Right lobe of liver (tissue), 4 donors: ENCODE measurements around the gene LCMT2.

ENCODE experiments used
- POLR2A ChIP-seq: fragments of 450-650 bp; IDR thresholded peaks from one replicate; pipeline ENCODE4 v1.6.1; 2017; ENCODE audit warnings: antibody characterized with exemption, mild to moderate bottlenecking
- TF ChIP-seq, protein P1 (sequence below), 4 donors: fragments of 200-600 bp in 3 of 4; fragments of 450-650 bp in 1 of 4; IDR thresholded peaks; one replicate each; pipeline versions ENCODE4 v1.5.1 to v1.8.0; 2016 to 2022; ENCODE audit warnings: antibody characterized with exemption in 4 of 4, mild to moderate bottlenecking in 2 of 4
- donor health status: DM: no; HTN: no; CAD: no.
- donor health status: DM: no; HTN: no; CAD: no.
- donor health status: DM: no; HTN: yes; CAD: no.

GRCh38 chr15:43277231-43277823 lies 53.0 kb downstream of the LCMT2 start:
- TF ChIP-seq, protein P1, sequence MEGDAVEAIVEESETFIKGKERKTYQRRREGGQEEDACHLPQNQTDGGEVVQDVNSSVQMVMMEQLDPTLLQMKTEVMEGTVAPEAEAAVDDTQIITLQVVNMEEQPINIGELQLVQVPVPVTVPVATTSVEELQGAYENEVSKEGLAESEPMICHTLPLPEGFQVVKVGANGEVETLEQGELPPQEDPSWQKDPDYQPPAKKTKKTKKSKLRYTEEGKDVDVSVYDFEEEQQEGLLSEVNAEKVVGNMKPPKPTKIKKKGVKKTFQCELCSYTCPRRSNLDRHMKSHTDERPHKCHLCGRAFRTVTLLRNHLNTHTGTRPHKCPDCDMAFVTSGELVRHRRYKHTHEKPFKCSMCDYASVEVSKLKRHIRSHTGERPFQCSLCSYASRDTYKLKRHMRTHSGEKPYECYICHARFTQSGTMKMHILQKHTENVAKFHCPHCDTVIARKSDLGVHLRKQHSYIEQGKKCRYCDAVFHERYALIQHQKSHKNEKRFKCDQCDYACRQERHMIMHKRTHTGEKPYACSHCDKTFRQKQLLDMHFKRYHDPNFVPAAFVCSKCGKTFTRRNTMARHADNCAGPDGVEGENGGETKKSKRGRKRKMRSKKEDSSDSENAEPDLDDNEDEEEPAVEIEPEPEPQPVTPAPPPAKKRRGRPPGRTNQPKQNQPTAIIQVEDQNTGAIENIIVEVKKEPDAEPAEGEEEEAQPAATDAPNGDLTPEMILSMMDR (IDR thresholded peaks at IDR 0.05) = no peak
- TF ChIP-seq POLR2A = no peak
